ENCODE results near the gene RASL11A. TPM values are rescaled to one million over a fixed set of nuclear protein-coding genes. Genes with fewer than 3 reads are reported as not detected.

The RASL11A gene
- total and polyA plus RNA-seq, 2 of the 13 experiments (the other 11 are each of a cell fraction or from before 2014, with no cell fraction given) = 3.0 to 4.1 TPM

- H3K9ac ChIP-seq (ENCODE audit: insufficient read depth, low read depth, low read length) = no peak overlapping the region
- ATAC-seq (no peak), DNase-seq (ENCODE audit: low spot score) (no peak), FAIRE-seq (no peak)
- no peak for TF ChIP-seq NR2F1 (CRISPR knock-in tag; IDR thresholded peaks at IDR 0.05)
- no peak for TF ChIP-seq RNF219 (CRISPR knock-in tag; IDR thresholded peaks at IDR 0.05)
- no peak for TF ChIP-seq RFXANK (CRISPR knock-in tag; IDR thresholded peaks at IDR 0.05)
- TF ChIP-seq KDM6A (CRISPR knock-in tag; IDR thresholded peaks at IDR 0.05; ENCODE audit: low read depth) = no peak
- TF ChIP-seq NR0B2 (CRISPR knock-in tag; IDR thresholded peaks at IDR 0.05) = no peak
- TF ChIP-seq RFX5 (IDR thresholded peaks at IDR 0.05; ENCODE audit: low read depth, low read length) = no peak
- TF ChIP-seq, protein P1, sequence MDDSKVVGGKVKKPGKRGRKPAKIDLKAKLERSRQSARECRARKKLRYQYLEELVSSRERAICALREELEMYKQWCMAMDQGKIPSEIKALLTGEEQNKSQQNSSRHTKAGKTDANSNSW (CRISPR knock-in tag; IDR thresholded peaks at IDR 0.05; ENCODE audit: borderline replicate concordance) = no peak
- TF ChIP-seq, protein P2, sequence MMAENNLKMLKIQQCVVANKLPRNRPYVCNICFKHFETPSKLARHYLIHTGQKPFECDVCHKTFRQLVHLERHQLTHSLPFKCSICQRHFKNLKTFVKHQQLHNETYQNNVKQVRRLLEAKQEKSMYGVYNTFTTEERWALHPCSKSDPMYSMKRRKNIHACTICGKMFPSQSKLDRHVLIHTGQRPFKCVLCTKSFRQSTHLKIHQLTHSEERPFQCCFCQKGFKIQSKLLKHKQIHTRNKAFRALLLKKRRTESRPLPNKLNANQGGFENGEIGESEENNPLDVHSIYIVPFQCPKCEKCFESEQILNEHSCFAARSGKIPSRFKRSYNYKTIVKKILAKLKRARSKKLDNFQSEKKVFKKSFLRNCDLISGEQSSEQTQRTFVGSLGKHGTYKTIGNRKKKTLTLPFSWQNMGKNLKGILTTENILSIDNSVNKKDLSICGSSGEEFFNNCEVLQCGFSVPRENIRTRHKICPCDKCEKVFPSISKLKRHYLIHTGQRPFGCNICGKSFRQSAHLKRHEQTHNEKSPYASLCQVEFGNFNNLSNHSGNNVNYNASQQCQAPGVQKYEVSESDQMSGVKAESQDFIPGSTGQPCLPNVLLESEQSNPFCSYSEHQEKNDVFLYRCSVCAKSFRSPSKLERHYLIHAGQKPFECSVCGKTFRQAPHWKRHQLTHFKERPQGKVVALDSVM (CRISPR knock-in tag; IDR thresholded peaks at IDR 0.05) = no peak
- no peak for TF ChIP-seq WIZ (CRISPR knock-in tag; IDR thresholded peaks at IDR 0.05)
- TF ChIP-seq ZNF142 (CRISPR knock-in tag; IDR thresholded peaks at IDR 0.05) = no peak
- no peaks in the 10 kb centered on the region for H3K27me3 ChIP-seq (ENCODE audit: control insufficient read depth in 1 of 2, insufficient read depth in 2 of 2, low read length in 2 of 2)
- BruUV-seq (replicated peaks) = no TSS peak
- no peak overlapping the region for H3K4me2 ChIP-seq (ENCODE audit: low read depth, low read length)
- in situ Hi-C loops (cut with HindIII; ENCODE audit: extremely low pct_ligation_motif_present, low pct_unique_long_range_greater_than_20kb) = no loop called here
- POLR2A ChIA-PET = no interaction called here
- no peaks in the 10 kb centered on the region for H3K79me2 ChIP-seq (ENCODE audit: insufficient read depth, low read length)
- WGBS (ENCODE audit: low lambda C conversion rate) = 94% methylated on average over 3 of the region's 3 CpGs
- no peaks in the 10 kb centered on the region for H3K36me3 ChIP-seq (replicated peaks in 1 of 2; ENCODE audit: control insufficient read depth in 1 of 2, insufficient read depth in 2 of 2, low read length in 2 of 2)
- no peak overlapping the region for H3K27ac ChIP-seq (ENCODE audit: extremely low read length, insufficient read depth, low read length)
- no peak overlapping the region for H2AFZ ChIP-seq (ENCODE audit: low read length)
- H4K20me1 ChIP-seq (ENCODE audit: insufficient read depth, low read length) = no peaks in the 10 kb centered on the region
- no peaks in the 10 kb centered on the region for H3K9me3 ChIP-seq (ENCODE audit: low read length)
- CTCF ChIA-PET (ENCODE audit: low intra/inter-chr PET ratio, low total read pairs) = no interaction called here
- no peak overlapping the region for H3K4me3 ChIP-seq (replicated peaks in 1 of 3; ENCODE audit: insufficient read depth in 1 of 3, low read depth in 2 of 3, low read length in 3 of 3)
- no peaks in the 10 kb centered on the region for H3K4me1 ChIP-seq (ENCODE audit: insufficient read depth, low read length)
- intact Hi-C loops (cut with micrococcal nuclease; ENCODE audit: unreplicated experiment) = no loop called here
Observed at GRCh38 chr13:27229642-27230041, 41.0 kb upstream of the RASL11A start.
